Smooth muscle cell (in vitro differentiated cells): Measurements from ENCODE around the gene KMT2C. TPM values are rescaled to one million over a fixed set of nuclear protein-coding genes. Genes with fewer than 3 reads are reported as not detected.
"Not testable (repeated sequence)": the region's sequence is repeated elsewhere in the genome, so short reads cannot be mapped to it uniquely, and the experiment has no call there.

ENCODE experiments used
- DNase-seq: peaks from one replicate; lab custom pipeline; 2025; ENCODE audit not compliant: unreplicated experiment; lab: John Stamatoyannopoulos, UW
- H2AFZ ChIP-seq: fragments of 200-600 bp; sonication (generic); 2 replicates; pipeline ENCODE4 v1.6.0; 2016; ENCODE audit warnings: antibody characterized with exemption, low read depth, mild to moderate bottlenecking
- H3F3A ChIP-seq: fragments of 200-600 bp; sonication (generic); 2 replicates; pipeline ENCODE4 v1.6.0; 2017; ENCODE audit warnings: antibody characterized with exemption, low read depth
- H3K27ac ChIP-seq: fragments of 200-600 bp; sonication (generic); 2 replicates; pipeline ENCODE4 v1.5.1; 2016; ENCODE audit warnings: low read depth, mild to moderate bottlenecking
- H3K27me3 ChIP-seq: fragments of 200-600 bp; sonication (generic); 2 replicates; pipeline ENCODE4 v1.6.1; 2016; ENCODE audit warnings: low read depth, mild to moderate bottlenecking
- H3K36me3 ChIP-seq: fragments of 200-600 bp; sonication (generic); 2 replicates; pipeline ENCODE4 v1.5.1; 2016; ENCODE audit warnings: low read depth
- H3K4me1 ChIP-seq: fragments of 200-600 bp; sonication (generic); 2 replicates; pipeline ENCODE4 v1.5.1; 2016; ENCODE audit warnings: low read depth
- H3K4me2 ChIP-seq: fragments of 200-600 bp; sonication (generic); 2 replicates; pipeline ENCODE4 v1.6.0; 2016; ENCODE audit warnings: mild to moderate bottlenecking
- H3K4me3 ChIP-seq: fragments of 200-600 bp; sonication (generic); 2 replicates; pipeline ENCODE4 v1.5.1; 2016; ENCODE audit warnings: mild to moderate bottlenecking
- H3K79me2 ChIP-seq: fragments of 200-600 bp; sonication (generic); 2 replicates; pipeline ENCODE4 v1.6.0; 2016; ENCODE audit warnings: low read depth, mild to moderate bottlenecking
- H3K9ac ChIP-seq: fragments of 200-600 bp; sonication (generic); 2 replicates; pipeline ENCODE4 v1.6.0; 2016; ENCODE audit warnings: low read depth
- H3K9me3 ChIP-seq: fragments of 200-600 bp; sonication (generic); replicated peaks from 2 replicates; pipeline ENCODE4 v1.5.1; 2016; ENCODE audit warnings: low read depth
- H4K20me1 ChIP-seq: fragments of 200-600 bp; sonication (generic); 2 replicates; pipeline ENCODE4 v1.6.0; 2016; ENCODE audit warnings: low read depth
- WGBS: methylation state at CpG from one replicate; pipeline ENCODE4 v1.1.7; 2016; ENCODE audit warnings: low lambda C conversion rate; 5-methylcytosine and 5-hydroxymethylcytosine counted together
- polyA plus RNA-seq: library from polyadenylated mRNA; unstranded; fragments of >200 nt; fragmentation: Nextera tagmentation; extraction: Ambion mirVana; gene quantifications from 2 replicates; pipeline ENCODE4 v1.2.1, GENCODE V29; 2016
- total RNA-seq: library from RNA; depleted of rRNA; stranded (reverse); fragments of >200 nt; gene quantifications from 2 replicates; pipeline ENCODE4 v1.2.3, GENCODE V29; 2014

The KMT2C gene
- total and polyA plus RNA-seq, 2 experiments from 2014 or later, result 10.1 to 36.7 TPM

- DNase-seq, H3K4me1 ChIP-seq, H3K36me3 ChIP-seq, H3K79me2 ChIP-seq, H3K4me2 ChIP-seq, H3K4me3 ChIP-seq, H3K9me3 ChIP-seq, H3K27me3 ChIP-seq, H3K27ac ChIP-seq, H2AFZ ChIP-seq, H3K9ac ChIP-seq, H3F3A ChIP-seq: not testable (repeated sequence)
- peaks cover 17% of the 10 kb centered on the region for H4K20me1 ChIP-seq
- WGBS, result 73% methylated on average over 5 of the region's 5 CpGs
These were observed 170.9 kb downstream of the KMT2C start for GRCh38 chr7:152264915-152265314.

GRCh38 chr7:152262146-152262545 is 173.7 kb downstream of the KMT2C start:
- H3K4me3 ChIP-seq, H3K27me3 ChIP-seq, H2AFZ ChIP-seq, H3K36me3 ChIP-seq, H3K4me1 ChIP-seq, H3K9me3 ChIP-seq, H3K4me2 ChIP-seq, H3F3A ChIP-seq, DNase-seq, H3K27ac ChIP-seq, H3K9ac ChIP-seq: not testable (repeated sequence)
- 91% methylated on average over 8 of the region's 8 CpGs for WGBS
- Histone ChIP-seq H4K20me1 (peaks cover 23% of the 10 kb centered on the region), H3K79me2 (peaks cover 10% of the 10 kb centered on the region)

GRCh38 chr7:152259645-152260044 is 176.2 kb downstream of the KMT2C start:
- H3K27ac ChIP-seq, result peak overlapping the region; percentile 21
- not testable (repeated sequence) for H3K4me2 ChIP-seq, DNase-seq, H3K36me3 ChIP-seq, H2AFZ ChIP-seq, H3K27me3 ChIP-seq, H3F3A ChIP-seq, H3K9me3 ChIP-seq, H3K9ac ChIP-seq, H3K4me3 ChIP-seq, H3K4me1 ChIP-seq
- H3K79me2 ChIP-seq, result peaks cover 15% of the 10 kb centered on the region
- H4K20me1 ChIP-seq, result peaks cover 41% of the 10 kb centered on the region

- not testable (repeated sequence) for H3K4me2 ChIP-seq, H3K79me2 ChIP-seq
These were observed 188.0 kb downstream of the KMT2C start for GRCh38 chr7:152247851-152248250.

GRCh38 chr7:152245417-152245816 is 190.4 kb downstream of the KMT2C start:
- not testable (repeated sequence) for H4K20me1 ChIP-seq, H3K27me3 ChIP-seq, H3K4me2 ChIP-seq, H3K9ac ChIP-seq, H3K36me3 ChIP-seq, H3K27ac ChIP-seq, H2AFZ ChIP-seq, H3K4me1 ChIP-seq, H3K79me2 ChIP-seq, DNase-seq, H3K9me3 ChIP-seq, H3F3A ChIP-seq, H3K4me3 ChIP-seq
- 90% methylated on average over 2 of the region's 2 CpGs for WGBS

More at GRCh38 chr7:152247851-152248250, 188.0 kb downstream of the KMT2C start:
- H3K9ac ChIP-seq, H4K20me1 ChIP-seq, H3F3A ChIP-seq, H3K27ac ChIP-seq, DNase-seq, H3K27me3 ChIP-seq, H3K4me3 ChIP-seq, H3K36me3 ChIP-seq, H2AFZ ChIP-seq, H3K9me3 ChIP-seq, H3K4me1 ChIP-seq: not testable (repeated sequence)
- WGBS, result 71% methylated on average over 2 of the region's 2 CpGs

- not testable (repeated sequence) for H3K27me3 ChIP-seq, H3K4me1 ChIP-seq, DNase-seq, H3K4me2 ChIP-seq, H4K20me1 ChIP-seq, H2AFZ ChIP-seq, H3K9ac ChIP-seq, H3K79me2 ChIP-seq, H3K4me3 ChIP-seq, H3F3A ChIP-seq, H3K27ac ChIP-seq, H3K36me3 ChIP-seq, H3K9me3 ChIP-seq
- WGBS, result 98% methylated on average over 11 of the region's 11 CpGs
These were observed 192.3 kb downstream of the KMT2C start for GRCh38 chr7:152243464-152243863.

- not testable (repeated sequence) for H3K79me2 ChIP-seq, H3F3A ChIP-seq, H3K9me3 ChIP-seq, DNase-seq, H4K20me1 ChIP-seq, H3K27ac ChIP-seq, H3K9ac ChIP-seq, H3K27me3 ChIP-seq, H3K4me1 ChIP-seq, H2AFZ ChIP-seq, H3K4me3 ChIP-seq, H3K36me3 ChIP-seq, H3K4me2 ChIP-seq
- 80% methylated on average over 8 of the region's 8 CpGs for WGBS
These were observed 194.5 kb downstream of the KMT2C start for GRCh38 chr7:152241301-152241700.

- not testable (repeated sequence) for H3K79me2 ChIP-seq, H3K9ac ChIP-seq, H3K4me1 ChIP-seq, H3K27ac ChIP-seq, H3K9me3 ChIP-seq, H2AFZ ChIP-seq, H3K27me3 ChIP-seq, H3K4me2 ChIP-seq, H3F3A ChIP-seq, H3K4me3 ChIP-seq, DNase-seq, H3K36me3 ChIP-seq, H4K20me1 ChIP-seq
- 99% methylated on average over 5 of the region's 5 CpGs for WGBS
These were observed 199.5 kb downstream of the KMT2C start for GRCh38 chr7:152236306-152236705.

- H3K4me2 ChIP-seq, H3F3A ChIP-seq, H3K4me3 ChIP-seq, H3K9me3 ChIP-seq, DNase-seq, H3K79me2 ChIP-seq, H3K4me1 ChIP-seq, H3K36me3 ChIP-seq, H4K20me1 ChIP-seq, H2AFZ ChIP-seq, H3K9ac ChIP-seq, H3K27me3 ChIP-seq: not testable (repeated sequence)
- WGBS, result 69% methylated on average over 5 of the region's 5 CpGs
- H3K27ac ChIP-seq, result peak overlapping the region; percentile 34
These were observed 201.4 kb downstream of the KMT2C start for GRCh38 chr7:152234421-152234820.
